Measurements from ENCODE around the gene PTPRD.
A peak's percentile ranks its signal among the peaks of the same experiment; 100 is the strongest.

The PTPRD gene

DNA sequence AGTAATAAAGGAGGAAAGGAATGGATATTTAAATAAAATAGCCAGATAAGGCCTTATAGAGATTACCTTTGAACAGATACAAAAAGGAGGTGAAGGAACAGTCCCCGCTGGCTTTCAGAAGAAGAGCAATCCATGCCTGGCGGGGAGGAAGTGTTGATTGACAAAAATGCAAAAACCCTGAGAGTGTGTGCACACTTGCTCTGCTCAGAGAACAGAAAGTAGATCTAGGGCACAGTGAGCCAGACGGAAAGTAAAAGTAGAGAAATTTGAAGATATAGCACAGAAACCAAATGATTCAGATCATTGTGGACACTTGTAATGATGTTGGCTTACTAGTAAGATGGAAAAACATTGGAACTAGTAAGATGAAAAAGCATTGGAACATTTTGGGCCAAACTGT lies 720.6 kb downstream of the PTPRD start:
- H3K36me3 ChIP-seq (ENCODE audit: insufficient read depth, low read length): no peaks in the 10 kb centered on the region
- H3K9me2 ChIP-seq (replicated peaks; ENCODE audit: low read depth, low read length): no peaks in the 10 kb centered on the region
- H4K20me1 ChIP-seq (ENCODE audit: insufficient read depth, low read length, poor library complexity, severe bottlenecking): no peaks in the 10 kb centered on the region
- no peaks in the 10 kb centered on the region for H3K4me1 ChIP-seq (ENCODE audit: insufficient read depth, low read length, poor library complexity, severe bottlenecking)
- no peak overlapping the region for H3K4me3 ChIP-seq (ENCODE audit: low read length, poor library complexity, severe bottlenecking)
- H3K27me3 ChIP-seq (ENCODE audit: insufficient read depth, low read length, poor library complexity, severe bottlenecking): no peaks in the 10 kb centered on the region
- no peak overlapping the region for H3K4me2 ChIP-seq (ENCODE audit: low read depth, low read length, poor library complexity, severe bottlenecking)
- no peaks in the 10 kb centered on the region for H3K79me2 ChIP-seq (ENCODE audit: insufficient read depth, low read length)
- no peaks in the 10 kb centered on the region for H3K9me3 ChIP-seq (ENCODE audit: insufficient read depth, low read depth, low read length)
- TF ChIP-seq EZH2phosphoT487 (IDR thresholded peaks at IDR 0.05; ENCODE audit: borderline replicate concordance): no peak
- TF ChIP-seq, protein P1, sequence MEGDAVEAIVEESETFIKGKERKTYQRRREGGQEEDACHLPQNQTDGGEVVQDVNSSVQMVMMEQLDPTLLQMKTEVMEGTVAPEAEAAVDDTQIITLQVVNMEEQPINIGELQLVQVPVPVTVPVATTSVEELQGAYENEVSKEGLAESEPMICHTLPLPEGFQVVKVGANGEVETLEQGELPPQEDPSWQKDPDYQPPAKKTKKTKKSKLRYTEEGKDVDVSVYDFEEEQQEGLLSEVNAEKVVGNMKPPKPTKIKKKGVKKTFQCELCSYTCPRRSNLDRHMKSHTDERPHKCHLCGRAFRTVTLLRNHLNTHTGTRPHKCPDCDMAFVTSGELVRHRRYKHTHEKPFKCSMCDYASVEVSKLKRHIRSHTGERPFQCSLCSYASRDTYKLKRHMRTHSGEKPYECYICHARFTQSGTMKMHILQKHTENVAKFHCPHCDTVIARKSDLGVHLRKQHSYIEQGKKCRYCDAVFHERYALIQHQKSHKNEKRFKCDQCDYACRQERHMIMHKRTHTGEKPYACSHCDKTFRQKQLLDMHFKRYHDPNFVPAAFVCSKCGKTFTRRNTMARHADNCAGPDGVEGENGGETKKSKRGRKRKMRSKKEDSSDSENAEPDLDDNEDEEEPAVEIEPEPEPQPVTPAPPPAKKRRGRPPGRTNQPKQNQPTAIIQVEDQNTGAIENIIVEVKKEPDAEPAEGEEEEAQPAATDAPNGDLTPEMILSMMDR (conservative IDR thresholded peaks at IDR 0.05; ENCODE audit: low read length): no peak
- H3F3A ChIP-seq (ENCODE audit: low read depth): no peaks in the 10 kb centered on the region
- H2AFZ ChIP-seq (ENCODE audit: low read length): no peak overlapping the region
- H3K9ac ChIP-seq (ENCODE audit: low read depth, low read length, poor library complexity, severe bottlenecking): no peak overlapping the region

DNA sequence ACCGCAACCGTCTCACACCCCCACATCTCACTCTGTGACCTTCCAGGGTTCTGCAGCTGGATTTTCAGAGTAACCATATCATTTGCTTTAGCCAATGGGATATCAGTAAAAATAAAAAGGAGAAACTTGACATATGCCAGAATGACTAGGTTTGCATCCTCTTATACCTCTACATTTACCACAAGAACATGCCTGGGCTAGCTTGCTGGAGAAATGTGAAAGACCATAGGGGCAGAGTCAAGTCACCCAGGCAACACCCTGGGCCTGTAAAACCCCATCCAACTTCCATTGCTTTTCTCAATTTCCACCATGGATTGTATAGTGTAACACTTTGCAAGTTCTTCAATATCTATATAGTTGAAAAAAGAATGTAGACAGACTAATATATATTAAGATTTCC lies 731.1 kb downstream of the PTPRD start:
- Histone ChIP-seq H3K36me3 (ENCODE audit: insufficient read depth, low read length) (no peaks in the 10 kb centered on the region), H3K4me3 (ENCODE audit: low read length, poor library complexity, severe bottlenecking) (no peak overlapping the region)
- TF ChIP-seq EZH2phosphoT487 (IDR thresholded peaks at IDR 0.05; ENCODE audit: borderline replicate concordance): no peak
- TF ChIP-seq, protein P1 (conservative IDR thresholded peaks at IDR 0.05; ENCODE audit: low read length): no peak

DNA sequence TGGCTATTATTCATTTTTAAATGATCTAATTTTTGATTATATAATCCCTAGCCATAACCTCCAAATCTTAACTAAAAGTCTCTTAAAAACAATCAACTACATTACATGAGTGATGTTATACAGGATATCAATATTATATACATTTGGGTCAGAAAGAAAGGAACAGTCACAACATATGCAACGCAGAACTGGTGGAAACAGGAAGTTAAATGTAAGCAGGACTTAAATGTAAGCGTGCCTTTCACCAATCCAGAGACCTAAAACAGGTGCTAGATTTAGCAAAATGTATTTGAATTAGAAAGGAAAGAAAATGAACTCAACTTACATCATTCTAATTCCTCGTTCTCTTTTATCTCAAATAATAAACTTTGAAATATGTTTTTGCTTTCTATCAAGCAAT lies 738.5 kb downstream of the PTPRD start:
- Histone ChIP-seq H3K9me2 (replicated peaks; ENCODE audit: low read depth, low read length) (no peaks in the 10 kb centered on the region), H2AFZ (ENCODE audit: low read length) (0 out of 2 replicates have a peak overlapping the region, but pooled peaks have one; percentile 26), H3K36me3 (ENCODE audit: insufficient read depth, low read length) (no peaks in the 10 kb centered on the region), H4K20me1 (ENCODE audit: insufficient read depth, low read length, poor library complexity, severe bottlenecking) (no peaks in the 10 kb centered on the region), H3F3A (ENCODE audit: low read depth) (no peaks in the 10 kb centered on the region), H3K4me3 (ENCODE audit: low read length, poor library complexity, severe bottlenecking) (no peak overlapping the region), H3K79me2 (ENCODE audit: insufficient read depth, low read length) (no peaks in the 10 kb centered on the region), H3K27me3 (ENCODE audit: insufficient read depth, low read length, poor library complexity, severe bottlenecking) (no peaks in the 10 kb centered on the region), H3K4me2 (ENCODE audit: low read depth, low read length, poor library complexity, severe bottlenecking) (no peak overlapping the region), H3K9ac (ENCODE audit: low read depth, low read length, poor library complexity, severe bottlenecking) (no peak overlapping the region), H3K9me3 (ENCODE audit: insufficient read depth, low read depth, low read length) (no peaks in the 10 kb centered on the region), H3K4me1 (ENCODE audit: insufficient read depth, low read length, poor library complexity, severe bottlenecking) (peaks cover 3% of the 10 kb centered on the region)
- no peak for TF ChIP-seq EZH2phosphoT487 (IDR thresholded peaks at IDR 0.05; ENCODE audit: borderline replicate concordance)
- TF ChIP-seq, protein P1 (conservative IDR thresholded peaks at IDR 0.05; ENCODE audit: low read length): no peak

More for the DNA sequence above, 731.1 kb downstream of the PTPRD start:
- H3K79me2 ChIP-seq (ENCODE audit: insufficient read depth, low read length): no peaks in the 10 kb centered on the region
- no peaks in the 10 kb centered on the region for H3K4me1 ChIP-seq (ENCODE audit: insufficient read depth, low read length, poor library complexity, severe bottlenecking)
- no peaks in the 10 kb centered on the region for H4K20me1 ChIP-seq (ENCODE audit: insufficient read depth, low read length, poor library complexity, severe bottlenecking)
- H3K9me2 ChIP-seq (replicated peaks; ENCODE audit: low read depth, low read length): no peaks in the 10 kb centered on the region
- no peak overlapping the region for H3K4me2 ChIP-seq (ENCODE audit: low read depth, low read length, poor library complexity, severe bottlenecking)
- peaks cover 5% of the 10 kb centered on the region; the same call in 1 of the 2 replicates for H3K9me3 ChIP-seq (ENCODE audit: insufficient read depth, low read depth, low read length)
- H3F3A ChIP-seq (ENCODE audit: low read depth): no peaks in the 10 kb centered on the region
- H3K9ac ChIP-seq (ENCODE audit: low read depth, low read length, poor library complexity, severe bottlenecking): no peak overlapping the region
- H3K27me3 ChIP-seq (ENCODE audit: insufficient read depth, low read length, poor library complexity, severe bottlenecking): no peaks in the 10 kb centered on the region
- H2AFZ ChIP-seq (ENCODE audit: low read length): no peak overlapping the region

Data from Loucy (cell line).